VCaP (cell line): ENCODE measurements around the gene TNS4.

Source experiments
- H3K27ac ChIP-seq: fragments of 450-650 bp; 2 replicates; pipeline ENCODE4 v1.5.1; 2017
- CTCF ChIP-seq: fragments of 450-650 bp; conservative IDR thresholded peaks from 2 replicates; pipeline ENCODE4 v1.5.1; 2017; ENCODE audit warnings: mild to moderate bottlenecking, moderate library complexity

Gene TNS4

GRCh38 chr17:40517981-40518380 is 16.6 kb upstream of the TNS4 start:
- TF ChIP-seq CTCF, result no peak
- no peak overlapping the region for H3K27ac ChIP-seq

- TF ChIP-seq CTCF, result no peak
- no peak overlapping the region for H3K27ac ChIP-seq
Observed at GRCh38 chr17:40517286-40517662, 15.9 kb upstream of the TNS4 start.

GRCh38 chr17:40516581-40517285 is 15.3 kb upstream of the TNS4 start:
- TF ChIP-seq CTCF, result no peak
- no peak overlapping the region for H3K27ac ChIP-seq

GRCh38 chr17:40515491-40516041 is 14.1 kb upstream of the TNS4 start:
- TF ChIP-seq CTCF, result no peak
- H3K27ac ChIP-seq, result no peak overlapping the region

GRCh38 chr17:40515011-40515410 is 13.6 kb upstream of the TNS4 start:
- no peak for TF ChIP-seq CTCF
- no peak overlapping the region for H3K27ac ChIP-seq

GRCh38 chr17:40514013-40514875 is 12.8 kb upstream of the TNS4 start:
- TF ChIP-seq CTCF, result no peak
- no peak overlapping the region for H3K27ac ChIP-seq

- no peak overlapping the region for H3K27ac ChIP-seq
- TF ChIP-seq CTCF, result no peak
Observed at GRCh38 chr17:40511667-40512220, 10.3 kb upstream of the TNS4 start.
